DND-41 (cell line): ENCODE data around the gene NPIPB6.

Source experiments
- EZH2 ChIP-seq: IDR thresholded peaks from 3 replicates; pipeline ENCODE4 v1.6.1; 2012; ENCODE audit warnings: borderline replicate concordance, low read depth, mild to moderate bottlenecking, moderate library complexity, low read length, inconsistent platforms; ENCODE audit not compliant: severe bottlenecking
- TF ChIP-seq, protein P1 (sequence below): IDR thresholded peaks from 2 replicates; pipeline ENCODE4 v1.5.1; 2012; ENCODE audit warnings: borderline replicate concordance, low read length, moderate library complexity, mild to moderate bottlenecking; ENCODE audit not compliant: poor library complexity, severe bottlenecking; ENCODE audit errors: extremely low read depth

DNA sequence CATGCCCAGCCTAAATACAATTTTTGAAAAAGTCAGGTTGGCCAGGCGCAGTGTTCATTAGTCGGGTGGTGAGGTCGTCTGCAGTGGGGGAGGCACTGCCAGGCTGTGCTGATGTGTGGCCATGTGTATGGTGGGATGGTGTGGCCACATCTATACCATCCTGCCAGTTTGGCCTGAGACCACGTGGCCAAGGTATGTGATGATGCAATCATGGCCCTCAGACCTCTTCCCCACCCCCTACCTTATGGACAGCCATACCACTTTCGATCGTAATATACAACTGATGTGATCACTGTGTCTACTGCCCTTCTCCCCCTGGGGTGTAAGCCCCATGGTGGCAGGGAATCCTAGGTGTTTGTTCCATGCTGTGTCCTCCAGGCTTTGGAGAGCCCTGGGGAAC, 47.3 kb downstream of the NPIPB6 start:
- TF ChIP-seq, protein P1, sequence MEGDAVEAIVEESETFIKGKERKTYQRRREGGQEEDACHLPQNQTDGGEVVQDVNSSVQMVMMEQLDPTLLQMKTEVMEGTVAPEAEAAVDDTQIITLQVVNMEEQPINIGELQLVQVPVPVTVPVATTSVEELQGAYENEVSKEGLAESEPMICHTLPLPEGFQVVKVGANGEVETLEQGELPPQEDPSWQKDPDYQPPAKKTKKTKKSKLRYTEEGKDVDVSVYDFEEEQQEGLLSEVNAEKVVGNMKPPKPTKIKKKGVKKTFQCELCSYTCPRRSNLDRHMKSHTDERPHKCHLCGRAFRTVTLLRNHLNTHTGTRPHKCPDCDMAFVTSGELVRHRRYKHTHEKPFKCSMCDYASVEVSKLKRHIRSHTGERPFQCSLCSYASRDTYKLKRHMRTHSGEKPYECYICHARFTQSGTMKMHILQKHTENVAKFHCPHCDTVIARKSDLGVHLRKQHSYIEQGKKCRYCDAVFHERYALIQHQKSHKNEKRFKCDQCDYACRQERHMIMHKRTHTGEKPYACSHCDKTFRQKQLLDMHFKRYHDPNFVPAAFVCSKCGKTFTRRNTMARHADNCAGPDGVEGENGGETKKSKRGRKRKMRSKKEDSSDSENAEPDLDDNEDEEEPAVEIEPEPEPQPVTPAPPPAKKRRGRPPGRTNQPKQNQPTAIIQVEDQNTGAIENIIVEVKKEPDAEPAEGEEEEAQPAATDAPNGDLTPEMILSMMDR: no peak
- TF ChIP-seq EZH2: no peak
